Activated CD4-positive, alpha-beta T cell treated with anti-CD3 and anti-CD28 coated beads, Interleukin-2, amount 10 ng/mL, durations not matched to agents 24 days and 14 days (primary cell): ENCODE results near the gene DCC. TPM values are rescaled to one million over a fixed set of nuclear protein-coding genes. Genes with fewer than 3 reads are reported as not detected.

Source experiments
- DNase-seq: peaks from one replicate; pipeline ENCODE4 v3.0.0; 2022
- H3K27ac Mint-ChIP-seq: one replicate; pipeline ENCODE4 v1.8.0; 2022; ENCODE audit warnings: mild to moderate bottlenecking, mixed read lengths
- H3K27me3 Mint-ChIP-seq: one replicate; pipeline ENCODE4 v1.8.0; 2022; ENCODE audit warnings: mixed read lengths
- H3K36me3 Mint-ChIP-seq: one replicate; pipeline ENCODE4 v1.8.0; 2022; ENCODE audit warnings: low read depth, mild to moderate bottlenecking, mixed read lengths
- H3K4me1 Mint-ChIP-seq: one replicate; pipeline ENCODE4 v1.8.0; 2021; ENCODE audit warnings: mixed read lengths
- H3K4me3 Mint-ChIP-seq: one replicate; pipeline ENCODE4 v1.8.0; 2022; ENCODE audit warnings: mild to moderate bottlenecking, moderate library complexity, mixed read lengths
- H3K9me3 Mint-ChIP-seq: one replicate; pipeline ENCODE4 v1.8.0; 2021; ENCODE audit warnings: mixed read lengths
- intact Hi-C: fragments of 100-400 bp; cut with micrococcal nuclease; formaldehyde crosslinking; loops from one replicate; pipeline ENCODE4 v1.15.1; 2023
- total RNA-seq: library from RNA; stranded (reverse); gene quantifications from 2 replicates; pipeline ENCODE4 v1.2.3, GENCODE V29; 2022

DCC gene
- total RNA-seq, 1 donor from 2014 or later, result not detected

DNA sequence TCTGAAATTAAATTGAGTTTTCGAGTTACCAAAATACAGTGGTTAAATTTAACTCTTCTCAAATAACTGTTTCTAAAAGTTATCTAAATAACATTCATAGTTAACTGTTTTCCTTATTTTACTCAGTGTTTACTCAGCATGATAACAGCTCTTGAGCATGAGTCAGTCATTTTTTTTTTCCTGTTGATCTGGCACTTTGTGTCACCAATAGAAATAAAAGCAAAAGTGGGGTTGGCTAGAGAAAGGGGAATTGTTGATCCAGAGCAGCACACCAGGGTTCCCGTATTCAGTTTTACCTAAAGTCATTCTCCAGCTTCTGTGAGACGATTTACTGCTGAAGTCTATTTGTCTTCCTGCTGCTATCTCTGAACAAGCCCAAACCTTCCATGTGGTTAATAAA, 851.6 kb downstream of the DCC start:
- Mint-ChIP-seq H3K27me3 (no peaks in the 10 kb centered on the region), H3K4me3 (no peak overlapping the region), H3K27ac (no peak overlapping the region), H3K9me3 (no peaks in the 10 kb centered on the region), H3K4me1 (no peaks in the 10 kb centered on the region), H3K36me3 (no peaks in the 10 kb centered on the region)
- DNase-seq, result no peak
- intact Hi-C loops, result no loop called here

DNA sequence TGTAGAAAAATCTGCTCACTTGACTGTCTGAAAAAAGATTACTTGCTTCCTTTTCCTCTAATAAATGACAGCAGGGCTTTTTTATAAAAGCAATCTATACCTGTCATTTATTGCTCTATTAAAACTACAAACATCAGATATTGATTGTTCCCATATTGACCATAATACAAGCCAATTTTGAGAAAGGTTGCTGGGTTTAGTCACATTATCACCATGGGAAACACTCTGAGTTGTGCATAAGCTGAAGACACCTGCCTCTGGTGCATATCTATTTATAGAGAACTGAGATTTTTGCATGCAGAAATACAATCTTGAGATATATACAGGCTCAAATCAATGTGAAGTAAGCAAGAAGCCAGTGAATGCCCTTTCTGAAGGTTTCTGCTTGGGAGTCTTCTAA, 853.9 kb downstream of the DCC start:
- H3K36me3 Mint-ChIP-seq, result no peaks in the 10 kb centered on the region
- intact Hi-C loops, result no loop called here
- no peaks in the 10 kb centered on the region for H3K9me3 Mint-ChIP-seq

DNA sequence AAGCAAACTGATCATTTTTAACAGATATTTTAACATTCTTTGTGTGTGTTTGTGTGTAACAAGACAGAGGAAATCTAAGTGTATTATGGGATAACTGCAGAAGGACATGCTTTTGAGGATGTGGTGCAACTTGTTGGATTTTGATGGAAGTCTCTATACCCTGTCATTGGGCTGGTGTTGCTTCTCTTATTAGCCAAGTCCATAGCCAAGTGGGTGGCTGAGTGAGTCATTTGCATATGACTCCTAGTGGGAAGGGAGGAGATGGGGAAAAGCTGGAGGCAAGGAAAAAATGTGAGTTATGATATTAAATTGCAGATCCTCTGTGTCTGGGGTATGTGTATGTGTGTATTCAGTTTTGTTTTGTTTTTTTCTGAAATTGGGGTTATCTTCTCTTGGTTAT, 879.9 kb downstream of the DCC start:
- no peak overlapping the region for H3K27ac Mint-ChIP-seq
- H3K4me1 Mint-ChIP-seq, result no peaks in the 10 kb centered on the region
- H3K27me3 Mint-ChIP-seq, result no peaks in the 10 kb centered on the region
- intact Hi-C loops, result no loop called here
- H3K36me3 Mint-ChIP-seq, result no peaks in the 10 kb centered on the region
- DNase-seq, result no peak
- no peaks in the 10 kb centered on the region for H3K9me3 Mint-ChIP-seq
- H3K4me3 Mint-ChIP-seq, result no peak overlapping the region

More for the DNA sequence above, 853.9 kb downstream of the DCC start:
- no peak overlapping the region for H3K27ac Mint-ChIP-seq
- no peak overlapping the region for H3K4me3 Mint-ChIP-seq
- no peaks in the 10 kb centered on the region for H3K4me1 Mint-ChIP-seq
- no peaks in the 10 kb centered on the region for H3K27me3 Mint-ChIP-seq
- DNase-seq, result no peak

DNA sequence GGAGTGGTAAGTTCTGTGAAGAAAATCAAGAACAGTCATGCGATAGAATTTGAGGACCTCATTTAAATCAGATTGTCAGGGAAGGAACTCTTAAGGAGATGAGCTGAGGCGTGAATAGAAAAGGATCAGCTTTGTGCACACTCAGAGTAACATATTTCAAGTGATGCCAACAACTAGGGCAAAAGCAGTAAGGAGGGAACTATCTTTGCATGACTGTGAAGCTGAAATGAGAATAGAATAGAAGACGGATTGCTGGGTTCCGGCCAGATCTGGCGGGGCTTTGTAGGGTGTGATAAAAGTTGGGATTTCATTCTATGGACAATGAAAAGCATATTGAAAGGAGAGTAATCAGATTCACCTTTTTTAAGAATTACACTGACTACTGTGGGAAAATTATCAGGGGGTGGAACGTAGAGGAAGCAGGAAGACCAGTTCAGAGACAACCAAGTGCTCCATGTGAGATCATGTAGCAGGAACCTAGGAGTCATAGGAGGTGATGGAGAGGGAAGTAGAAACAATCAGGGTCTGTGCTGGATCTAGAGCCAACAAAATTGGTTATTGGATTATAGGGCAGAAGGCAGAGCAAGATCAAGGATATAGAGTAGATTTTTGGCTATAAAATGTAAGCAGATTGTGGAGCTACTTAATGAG, 884.3 kb downstream of the DCC start:
- H3K27me3 Mint-ChIP-seq, result no peaks in the 10 kb centered on the region

DNA sequence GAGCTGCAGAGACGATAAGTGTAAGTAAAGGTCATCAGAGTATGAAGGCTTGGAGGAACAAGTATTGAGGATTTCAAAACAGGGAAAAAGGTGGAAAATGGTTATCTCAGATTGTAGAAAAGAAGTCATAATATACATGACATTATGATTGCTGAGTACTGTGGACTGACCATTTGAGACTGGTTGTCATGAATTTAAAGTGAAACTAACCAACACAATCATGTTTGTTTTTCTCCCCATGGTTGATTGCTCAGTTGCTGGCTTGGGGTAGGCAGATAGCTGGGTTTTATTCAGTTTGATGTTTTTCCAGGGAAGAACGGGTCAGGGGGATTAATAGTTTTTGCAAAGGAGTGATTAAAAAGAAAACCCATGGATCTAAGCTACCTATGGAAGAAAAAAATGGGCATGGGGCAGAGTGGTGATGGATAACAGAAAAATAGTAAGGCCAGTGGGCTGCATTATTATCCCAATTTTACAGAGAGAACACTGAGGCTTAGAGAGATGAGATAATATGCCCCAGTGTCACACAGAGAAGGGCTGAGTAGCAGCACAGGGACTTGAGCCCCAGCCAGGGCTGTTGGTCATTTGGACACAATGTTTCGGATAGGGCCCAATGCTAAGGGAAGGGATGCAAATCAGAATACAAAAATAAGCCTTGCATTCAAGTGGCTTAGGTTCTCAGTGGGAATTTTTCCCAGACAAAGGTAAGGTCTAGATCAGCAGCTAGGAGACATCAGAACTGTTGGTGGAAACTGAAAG, 885.7 kb downstream of the DCC start:
- intact Hi-C loops, result no loop called here
- no peaks in the 10 kb centered on the region for H3K9me3 Mint-ChIP-seq
- no peaks in the 10 kb centered on the region for H3K27me3 Mint-ChIP-seq

More for the DNA sequence above, 884.3 kb downstream of the DCC start:
- H3K36me3 Mint-ChIP-seq, result no peaks in the 10 kb centered on the region
- DNase-seq, result no peak
- H3K27ac Mint-ChIP-seq, result no peak overlapping the region
- H3K4me3 Mint-ChIP-seq, result no peak overlapping the region
- intact Hi-C loops, result no loop called here
- no peaks in the 10 kb centered on the region for H3K4me1 Mint-ChIP-seq
- no peaks in the 10 kb centered on the region for H3K9me3 Mint-ChIP-seq

DNA sequence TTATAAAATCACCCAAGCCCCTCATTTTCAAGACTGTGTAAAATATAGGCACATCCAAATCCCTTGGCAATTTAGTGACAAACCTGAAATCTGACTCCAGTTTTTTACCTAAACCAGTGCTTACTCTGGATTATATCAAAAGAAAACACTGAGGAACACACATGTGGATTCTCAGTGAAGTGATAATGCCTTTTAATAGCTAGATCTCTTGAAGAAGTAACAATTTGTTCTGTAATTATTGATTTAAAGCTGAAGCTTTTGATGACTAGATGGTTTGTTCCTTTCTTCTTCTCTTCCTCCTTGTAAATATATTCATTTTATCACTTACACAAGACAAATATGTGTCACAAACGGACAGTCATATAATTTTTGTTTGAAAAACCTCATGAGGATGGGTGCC, 894.6 kb downstream of the DCC start:
- no peaks in the 10 kb centered on the region for H3K27me3 Mint-ChIP-seq
- no peaks in the 10 kb centered on the region for H3K36me3 Mint-ChIP-seq
- no peak overlapping the region for H3K4me3 Mint-ChIP-seq
- DNase-seq, result no peak
- intact Hi-C loops, result no loop called here
- no peak overlapping the region for H3K27ac Mint-ChIP-seq
- H3K9me3 Mint-ChIP-seq, result no peaks in the 10 kb centered on the region
- no peaks in the 10 kb centered on the region for H3K4me1 Mint-ChIP-seq

More for the DNA sequence above, 885.7 kb downstream of the DCC start:
- DNase-seq, result no peak
- Mint-ChIP-seq H3K36me3 (no peaks in the 10 kb centered on the region), H3K4me1 (no peaks in the 10 kb centered on the region), H3K27ac (no peak overlapping the region), H3K4me3 (no peak overlapping the region)

DNA sequence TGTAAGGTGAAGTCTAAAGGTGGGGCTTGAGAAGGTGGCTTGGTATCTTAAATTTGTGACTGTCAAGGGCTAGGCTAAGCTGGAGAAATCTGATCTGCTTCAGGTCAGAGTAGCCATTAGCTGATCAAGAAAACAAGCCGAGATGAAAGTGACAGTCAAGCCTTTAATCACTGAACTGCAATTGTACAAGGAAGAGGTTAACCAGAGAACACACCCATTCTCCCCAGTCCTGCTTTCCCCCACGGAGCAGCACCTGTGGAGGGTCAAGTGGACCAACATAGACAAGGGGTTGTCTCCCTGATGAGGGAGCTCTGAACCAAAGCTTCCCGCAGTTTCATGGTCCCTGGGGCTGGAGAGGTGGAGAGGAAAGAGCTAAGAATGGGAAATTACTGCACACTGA, 901.2 kb downstream of the DCC start:
- H3K4me1 Mint-ChIP-seq, result no peaks in the 10 kb centered on the region
- no peak overlapping the region for H3K27ac Mint-ChIP-seq
- no peaks in the 10 kb centered on the region for H3K36me3 Mint-ChIP-seq
- intact Hi-C loops, result no loop called here
- no peak overlapping the region for H3K4me3 Mint-ChIP-seq
- DNase-seq, result no peak
- H3K27me3 Mint-ChIP-seq, result no peaks in the 10 kb centered on the region
- no peaks in the 10 kb centered on the region for H3K9me3 Mint-ChIP-seq

DNA sequence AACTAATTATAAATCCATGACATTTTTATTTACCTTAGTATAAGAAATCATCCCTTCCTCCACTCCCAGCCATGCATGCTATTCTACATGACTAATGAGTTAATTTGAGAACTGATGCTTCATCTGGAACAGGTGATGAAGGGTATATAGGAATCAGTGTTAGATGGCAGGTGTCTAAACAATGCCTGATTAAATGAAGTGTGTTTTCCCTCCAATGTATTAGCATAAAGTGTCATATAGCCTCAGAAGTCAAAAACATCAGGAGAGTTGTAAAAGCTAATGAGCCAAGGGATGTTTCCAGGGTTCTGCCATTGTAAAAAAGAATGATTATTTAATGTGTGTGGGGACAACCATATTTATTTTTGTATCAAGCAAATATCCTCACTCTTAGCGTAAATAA, 913.8 kb downstream of the DCC start:
- intact Hi-C loops, result no loop called here
- peaks cover 12% of the 10 kb centered on the region for H3K9me3 Mint-ChIP-seq

DNA sequence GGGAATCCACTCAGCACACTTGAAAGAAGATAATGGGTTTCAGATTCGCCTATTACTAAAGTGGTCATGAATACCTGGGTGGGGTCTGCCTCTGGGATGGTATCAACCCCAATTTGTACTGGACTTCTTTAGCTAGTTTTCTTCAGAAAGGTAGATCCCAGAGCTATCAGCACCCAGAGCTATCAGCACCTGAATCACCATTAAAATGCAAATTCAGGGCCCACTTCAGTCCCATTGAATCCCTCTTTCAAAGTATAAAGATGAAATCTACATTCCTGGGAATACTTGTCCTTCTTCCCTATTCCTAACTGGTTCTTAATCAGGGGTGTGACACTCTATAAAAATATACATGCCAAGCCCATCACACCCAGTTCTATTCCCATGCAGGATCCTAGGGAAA, 914.3 kb downstream of the DCC start:
- intact Hi-C loops, result no loop called here
- no peaks in the 10 kb centered on the region for H3K36me3 Mint-ChIP-seq
- H3K27ac Mint-ChIP-seq, result no peak overlapping the region
- DNase-seq, result no peak
- no peaks in the 10 kb centered on the region for H3K27me3 Mint-ChIP-seq
- H3K9me3 Mint-ChIP-seq, result peaks cover 12% of the 10 kb centered on the region
- no peaks in the 10 kb centered on the region for H3K4me1 Mint-ChIP-seq
- H3K4me3 Mint-ChIP-seq, result no peak overlapping the region

More for the DNA sequence above, 913.8 kb downstream of the DCC start:
- no peak overlapping the region for H3K4me3 Mint-ChIP-seq
- no peaks in the 10 kb centered on the region for H3K27me3 Mint-ChIP-seq
- no peaks in the 10 kb centered on the region for H3K36me3 Mint-ChIP-seq
- H3K27ac Mint-ChIP-seq, result no peak overlapping the region
- DNase-seq, result no peak
- H3K4me1 Mint-ChIP-seq, result no peaks in the 10 kb centered on the region

DNA sequence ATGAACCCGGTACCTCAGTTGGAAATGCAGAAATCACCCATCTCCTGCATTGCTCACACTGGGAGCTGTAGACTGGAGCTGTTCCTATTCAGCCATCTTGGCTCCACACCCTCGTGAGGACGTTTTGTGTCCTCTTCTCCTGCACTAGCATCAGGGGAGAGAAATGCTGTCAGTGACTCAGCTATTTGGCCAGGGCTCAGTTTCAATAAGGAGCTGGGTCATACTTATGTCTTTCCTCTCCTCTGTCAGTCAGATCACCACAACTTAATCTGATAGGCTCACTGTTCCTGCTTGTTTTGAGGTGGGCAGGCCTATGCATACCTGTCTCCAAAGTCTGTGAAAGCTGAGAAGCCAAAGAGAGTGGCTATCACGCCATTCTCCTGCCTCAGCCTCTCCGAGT, 921.2 kb downstream of the DCC start:
- DNase-seq, result no peak
- intact Hi-C loops, result no loop called here
- Mint-ChIP-seq H3K4me3 (no peak overlapping the region), H3K36me3 (no peaks in the 10 kb centered on the region), H3K9me3 (peaks cover 9% of the 10 kb centered on the region), H3K27me3 (no peaks in the 10 kb centered on the region), H3K27ac (no peak overlapping the region), H3K4me1 (no peaks in the 10 kb centered on the region)

DNA sequence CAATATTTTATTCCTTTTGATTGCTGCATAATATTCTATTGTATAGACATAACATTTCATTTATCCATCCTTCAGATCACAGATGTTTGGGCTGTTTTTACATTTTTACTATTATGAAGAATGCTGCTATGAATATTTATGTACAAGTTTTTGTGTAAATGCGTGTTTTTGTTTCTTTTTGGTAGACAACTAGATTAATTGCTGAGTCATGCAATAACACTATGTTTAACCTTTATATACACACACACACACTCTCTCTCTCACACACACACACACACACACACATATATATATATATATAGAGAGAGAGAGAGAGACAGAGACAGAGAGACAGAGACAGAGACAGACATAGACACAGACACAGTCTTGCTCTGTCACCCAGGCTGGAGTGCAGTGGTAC, 926.9 kb downstream of the DCC start:
- no peaks in the 10 kb centered on the region for H3K27me3 Mint-ChIP-seq
- no peaks in the 10 kb centered on the region for H3K4me1 Mint-ChIP-seq
- H3K36me3 Mint-ChIP-seq, result no peaks in the 10 kb centered on the region
- intact Hi-C loops, result no loop called here
- DNase-seq, result no peak
- no peak overlapping the region for H3K27ac Mint-ChIP-seq
- no peak overlapping the region for H3K4me3 Mint-ChIP-seq
- peaks cover 4% of the 10 kb centered on the region for H3K9me3 Mint-ChIP-seq

DNA sequence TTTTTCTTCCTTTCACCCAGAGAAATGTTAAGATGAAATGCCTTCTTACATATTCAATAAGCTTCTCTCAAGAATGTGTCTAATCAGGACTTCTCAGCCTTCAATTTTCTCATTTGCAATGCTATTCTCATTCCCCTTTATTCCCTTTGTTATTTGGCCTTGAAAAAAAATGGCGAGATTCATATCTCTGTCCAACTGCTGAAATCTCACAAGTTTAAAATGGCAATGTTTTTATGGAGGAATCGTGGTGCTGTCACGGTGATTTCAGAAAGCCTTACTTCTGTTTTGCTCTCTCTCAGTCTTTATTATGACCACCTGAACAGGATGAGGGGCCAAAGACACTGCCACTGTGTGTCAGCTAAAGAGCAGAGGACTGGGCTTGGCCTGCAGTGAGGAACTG, 928.5 kb downstream of the DCC start:
- Mint-ChIP-seq H3K4me1 (no peaks in the 10 kb centered on the region), H3K27me3 (no peaks in the 10 kb centered on the region), H3K36me3 (no peaks in the 10 kb centered on the region), H3K4me3 (no peak overlapping the region), H3K9me3 (peaks cover 4% of the 10 kb centered on the region), H3K27ac (no peak overlapping the region)
- no peak for DNase-seq
- intact Hi-C loops, result no loop called here

DNA sequence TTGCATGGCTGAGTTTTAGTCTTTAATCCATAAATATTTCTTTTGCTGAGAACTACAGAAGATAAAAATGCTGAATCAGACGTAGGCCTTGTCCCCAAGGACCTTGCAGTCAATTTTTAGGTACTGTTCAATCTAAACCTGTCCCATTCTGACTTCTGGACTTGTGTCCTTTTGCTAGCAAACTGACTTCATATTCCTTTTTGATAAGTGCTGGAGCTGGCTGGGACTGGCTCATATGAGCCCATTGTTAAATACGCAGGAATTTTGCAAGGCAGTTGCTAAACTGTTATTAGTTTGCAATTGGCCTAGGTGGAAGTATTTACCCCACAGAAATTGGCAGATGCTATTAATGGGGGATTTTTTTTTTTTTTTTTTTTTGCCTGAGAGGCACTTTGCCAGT, 941.4 kb downstream of the DCC start:
- no peak overlapping the region for H3K27ac Mint-ChIP-seq

DNA sequence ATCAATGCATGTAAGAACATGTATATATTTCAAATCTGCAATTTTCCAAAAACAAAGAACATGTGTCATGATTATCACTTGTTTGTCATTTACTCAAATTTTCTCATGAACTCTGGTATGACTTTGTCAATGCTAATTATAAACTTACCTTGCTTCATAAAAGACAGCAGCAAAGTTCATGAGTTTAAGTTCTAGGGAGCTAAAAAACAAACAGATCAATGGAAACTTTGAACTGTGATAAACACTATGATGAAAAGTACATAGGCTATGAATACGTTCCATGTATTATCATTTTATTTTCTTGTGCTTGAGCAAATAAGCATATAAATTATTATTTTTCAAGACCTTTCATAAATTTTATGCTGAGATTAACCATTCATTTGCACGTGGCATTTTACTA, 943.7 kb downstream of the DCC start:
- intact Hi-C loops, result no loop called here
- no peaks in the 10 kb centered on the region for H3K4me1 Mint-ChIP-seq
- H3K4me3 Mint-ChIP-seq, result no peak overlapping the region
- H3K36me3 Mint-ChIP-seq, result no peaks in the 10 kb centered on the region
- peaks cover 8% of the 10 kb centered on the region for H3K9me3 Mint-ChIP-seq
- H3K27me3 Mint-ChIP-seq, result no peaks in the 10 kb centered on the region
- no peak for DNase-seq
- H3K27ac Mint-ChIP-seq, result no peak overlapping the region

More for the DNA sequence above, 941.4 kb downstream of the DCC start:
- Mint-ChIP-seq H3K4me1 (no peaks in the 10 kb centered on the region), H3K36me3 (no peaks in the 10 kb centered on the region), H3K9me3 (peaks cover 8% of the 10 kb centered on the region), H3K4me3 (no peak overlapping the region), H3K27me3 (no peaks in the 10 kb centered on the region)
- intact Hi-C loops, result no loop called here
- DNase-seq, result no peak

DNA sequence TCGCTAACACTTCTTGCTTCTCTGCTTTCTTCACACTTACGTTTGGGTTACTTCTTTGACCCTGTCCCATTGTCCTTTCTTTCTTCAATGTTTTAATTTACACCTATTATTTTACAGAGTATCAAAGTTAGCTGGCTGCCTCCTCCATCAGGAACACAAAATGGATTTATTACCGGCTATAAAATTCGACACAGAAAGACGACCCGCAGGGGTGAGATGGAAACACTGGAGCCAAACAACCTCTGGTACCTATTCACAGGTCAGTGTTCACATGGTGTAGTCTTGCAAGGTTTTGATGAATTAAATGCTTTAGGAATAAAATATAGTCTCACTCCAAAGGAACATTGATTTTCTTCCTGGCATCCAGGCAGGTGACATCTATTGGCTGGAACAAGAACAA, 965.5 kb downstream of the DCC start:
- no peaks in the 10 kb centered on the region for H3K4me1 Mint-ChIP-seq
- no peaks in the 10 kb centered on the region for H3K27me3 Mint-ChIP-seq
- H3K4me3 Mint-ChIP-seq, result no peak overlapping the region
- no peak overlapping the region for H3K27ac Mint-ChIP-seq
- H3K36me3 Mint-ChIP-seq, result no peaks in the 10 kb centered on the region
- H3K9me3 Mint-ChIP-seq, result no peaks in the 10 kb centered on the region
- intact Hi-C loops, result no loop called here
- no peak for DNase-seq
